Activated T-cell treated with anti-CD3 and anti-CD28 coated beads for 48 hours (primary cell): Measurements from ENCODE around the gene KIF2A.

Source experiments
- DNase-seq: peaks from one replicate; pipeline ENCODE4 v3.0.0-alpha.2; 2020; ENCODE audit warnings: low read depth

The KIF2A gene

GRCh38 chr5:62328772-62329491 is 22.9 kb downstream of the KIF2A start:
- no peak for DNase-seq

DNA sequence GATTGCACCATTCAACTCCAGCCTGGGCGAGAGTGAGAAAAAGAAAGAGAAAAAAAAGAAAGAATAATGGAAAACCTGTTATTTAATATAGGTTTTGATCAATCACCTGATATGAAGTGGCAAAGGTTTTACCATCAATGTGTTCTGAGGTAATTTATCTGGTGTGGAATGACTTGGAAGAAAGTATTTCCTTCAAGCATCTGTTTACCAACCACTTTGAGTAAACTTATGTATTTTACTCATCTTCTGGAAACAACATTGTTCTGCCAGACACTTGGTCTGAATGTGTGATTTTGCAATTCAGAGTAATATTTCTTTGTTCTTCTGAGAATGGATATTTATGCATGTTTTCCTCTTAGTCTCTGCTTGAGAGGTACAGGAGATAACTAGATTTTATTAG is 24.3 kb downstream of the KIF2A start:
- no peak for DNase-seq

DNA sequence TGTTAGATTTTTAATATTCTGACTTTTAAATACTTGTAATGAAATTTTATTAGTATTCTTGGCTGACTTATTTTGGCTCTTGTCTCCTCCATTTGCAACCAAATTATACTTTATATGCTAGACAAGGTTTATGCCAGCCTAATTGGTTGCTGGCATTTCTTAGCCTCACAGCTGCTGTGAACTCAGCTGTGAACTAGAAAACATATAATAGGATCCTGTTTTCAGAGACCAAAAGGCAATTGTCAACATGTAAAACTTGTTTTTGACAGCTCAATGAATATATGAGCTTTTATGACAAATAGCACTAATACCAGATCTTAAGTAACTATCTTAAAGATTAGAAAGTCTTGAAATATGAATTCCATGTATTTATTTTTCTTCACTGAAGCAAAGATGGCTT is 25.9 kb downstream of the KIF2A start:
- no peak for DNase-seq

DNA sequence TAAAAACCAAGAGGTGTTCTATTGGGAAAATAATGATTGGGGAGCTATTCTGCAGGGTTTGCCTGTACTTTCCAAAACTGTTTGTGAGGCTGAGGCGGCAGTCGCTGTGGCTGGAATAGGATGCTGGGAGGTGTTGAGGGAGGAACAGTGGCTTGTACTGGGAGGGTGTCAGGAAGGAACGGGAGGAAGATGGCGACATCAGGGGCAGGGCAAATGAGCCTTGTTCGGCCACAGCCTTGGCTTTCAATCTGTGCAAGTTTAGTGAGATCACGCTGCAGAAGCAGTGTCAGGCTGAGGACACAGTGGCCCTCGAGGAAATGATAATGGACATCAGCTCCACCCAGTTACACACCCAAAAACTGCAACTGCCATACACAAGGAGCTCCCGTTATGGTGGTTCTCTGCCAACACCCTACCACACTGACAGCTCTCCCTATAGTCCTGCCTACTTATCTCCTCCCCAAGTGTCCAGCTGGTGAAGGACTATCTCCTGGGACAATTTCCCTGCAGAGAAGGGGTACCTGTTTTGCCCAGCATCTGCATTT is 27.3 kb downstream of the KIF2A start:
- no peak for DNase-seq

GRCh38 chr5:62334082-62334481 is 28.1 kb downstream of the KIF2A start:
- no peak for DNase-seq

DNA sequence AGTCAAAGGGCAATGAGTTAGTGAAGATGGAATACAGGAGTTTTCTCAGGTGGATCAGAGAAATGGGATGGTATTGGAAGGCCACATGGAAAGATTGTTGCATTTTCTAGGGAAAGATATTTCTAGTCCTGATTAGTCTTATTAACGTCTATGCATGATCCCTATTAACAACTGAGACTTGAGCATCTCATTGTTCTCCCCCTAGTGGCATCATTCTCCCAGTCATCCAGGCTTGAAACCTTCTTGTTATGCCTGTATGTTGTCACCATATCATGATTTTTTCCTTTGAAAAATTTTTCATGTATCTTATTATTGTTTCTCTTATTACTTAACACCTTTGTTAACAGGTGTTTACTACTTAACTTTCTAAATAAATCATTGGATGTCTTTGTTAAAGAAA is 34.4 kb downstream of the KIF2A start:
- DNase-seq = no peak

DNA sequence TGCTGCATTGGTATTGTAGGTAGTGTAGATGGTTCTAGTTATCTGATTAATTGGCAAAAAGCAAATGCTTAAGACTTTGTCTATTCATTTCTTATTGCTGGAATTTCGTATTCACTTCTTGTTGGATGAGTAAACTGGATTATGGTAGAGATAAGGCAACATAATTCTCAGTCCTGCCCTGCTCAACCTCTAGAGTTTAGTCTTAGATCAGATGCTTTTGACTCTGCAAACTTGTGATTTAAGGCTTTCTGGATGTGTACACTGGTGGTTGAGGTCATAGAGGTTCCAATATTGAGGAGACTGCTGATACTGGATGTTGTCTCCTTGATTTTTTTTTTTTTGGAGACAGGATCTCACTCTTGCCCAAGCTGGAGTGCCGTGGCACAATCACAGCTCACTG is 35.0 kb downstream of the KIF2A start:
- DNase-seq = no peak

DNA sequence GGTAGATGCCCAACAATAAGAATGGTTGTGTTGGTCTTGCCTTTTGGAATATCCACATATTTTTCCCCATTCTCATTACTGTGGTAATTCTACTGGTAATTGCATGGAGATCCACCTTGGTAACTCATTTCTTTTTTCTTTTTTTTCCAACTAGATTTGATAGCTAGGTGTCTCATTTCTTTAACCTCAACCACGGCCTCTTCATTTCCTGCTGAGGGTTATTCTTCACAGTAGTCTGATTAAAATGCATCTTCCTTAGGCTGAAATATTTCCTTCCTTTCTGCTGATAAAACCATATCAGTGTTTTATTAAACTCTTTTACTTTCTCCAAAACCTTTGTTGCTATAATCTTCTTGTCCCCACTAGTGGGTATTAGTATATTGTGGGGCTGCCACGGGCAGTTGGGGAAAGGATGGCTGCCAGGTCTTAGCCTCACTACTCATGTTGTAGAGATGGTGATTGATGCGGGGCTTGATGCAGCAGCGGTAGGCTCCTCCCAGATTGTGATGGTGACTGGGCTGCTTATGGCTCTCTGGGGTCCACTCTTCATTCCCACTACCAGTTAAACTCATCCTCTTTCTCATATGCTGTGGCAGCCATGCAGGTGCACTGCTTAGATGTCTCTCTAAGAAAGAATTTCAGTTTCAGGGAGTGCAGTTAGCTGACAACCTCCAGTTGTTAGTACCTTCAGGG is 35.9 kb downstream of the KIF2A start:
- DNase-seq = peak; percentile 11

GRCh38 chr5:62342476-62342837 is 36.5 kb downstream of the KIF2A start:
- no peak for DNase-seq

- no peak for DNase-seq
Measured at GRCh38 chr5:62343428-62343827, 37.4 kb downstream of the KIF2A start.

DNA sequence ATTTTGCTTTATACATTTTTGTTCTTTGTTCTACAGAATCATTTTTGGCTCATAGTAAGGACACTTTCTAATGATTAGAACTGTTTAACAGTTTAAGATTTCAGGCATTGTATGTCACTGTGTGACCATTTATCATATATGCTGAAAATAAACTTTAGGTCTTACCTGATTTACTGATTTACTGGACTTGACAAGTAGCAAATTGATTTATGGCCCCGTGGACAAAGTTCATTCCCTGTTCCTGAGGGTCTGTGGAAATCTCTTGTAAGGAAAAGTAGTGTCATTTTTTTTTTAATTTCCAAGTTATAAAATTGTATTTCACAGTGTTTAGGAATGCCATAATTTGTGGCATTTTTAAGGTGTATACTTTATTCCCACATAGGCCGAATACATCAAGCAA is 40.7 kb downstream of the KIF2A start:
- DNase-seq = no peak

- no peak for DNase-seq
Measured at GRCh38 chr5:62347928-62348327, 41.9 kb downstream of the KIF2A start.

DNA sequence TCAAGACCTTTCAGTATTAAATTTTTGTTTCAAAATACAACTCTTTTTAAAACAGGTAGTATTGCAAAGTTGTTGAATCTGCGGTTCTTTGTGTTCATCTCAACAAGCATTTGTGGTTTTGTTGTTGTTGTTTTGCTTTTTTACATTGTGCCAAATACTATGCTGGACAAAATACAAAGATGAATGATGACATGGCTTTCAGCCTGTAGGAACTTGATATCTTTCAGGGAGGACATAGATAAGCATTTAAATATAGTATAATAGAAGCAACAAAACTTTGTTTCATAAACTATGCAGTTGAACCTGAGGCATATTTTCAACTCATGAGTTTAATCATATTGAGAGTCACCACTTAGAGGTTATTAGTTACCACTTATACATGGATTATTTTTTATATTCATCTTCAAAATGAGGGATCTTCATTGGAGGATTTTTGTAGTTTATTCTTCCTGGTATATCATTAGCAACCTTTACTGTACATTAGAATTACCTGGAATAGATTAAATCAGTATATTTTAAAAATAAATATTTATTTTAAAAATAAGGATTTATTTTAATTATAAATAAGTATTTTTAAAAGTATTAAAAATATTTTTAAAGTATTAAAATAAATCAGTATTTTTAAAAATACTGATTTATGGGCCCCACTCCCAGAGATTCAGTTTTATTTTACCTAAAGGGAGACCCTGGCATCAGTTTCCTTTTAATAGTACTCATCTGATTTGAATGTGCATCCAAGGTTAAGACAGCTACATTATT is 42.9 kb downstream of the KIF2A start:
- no peak for DNase-seq

DNA sequence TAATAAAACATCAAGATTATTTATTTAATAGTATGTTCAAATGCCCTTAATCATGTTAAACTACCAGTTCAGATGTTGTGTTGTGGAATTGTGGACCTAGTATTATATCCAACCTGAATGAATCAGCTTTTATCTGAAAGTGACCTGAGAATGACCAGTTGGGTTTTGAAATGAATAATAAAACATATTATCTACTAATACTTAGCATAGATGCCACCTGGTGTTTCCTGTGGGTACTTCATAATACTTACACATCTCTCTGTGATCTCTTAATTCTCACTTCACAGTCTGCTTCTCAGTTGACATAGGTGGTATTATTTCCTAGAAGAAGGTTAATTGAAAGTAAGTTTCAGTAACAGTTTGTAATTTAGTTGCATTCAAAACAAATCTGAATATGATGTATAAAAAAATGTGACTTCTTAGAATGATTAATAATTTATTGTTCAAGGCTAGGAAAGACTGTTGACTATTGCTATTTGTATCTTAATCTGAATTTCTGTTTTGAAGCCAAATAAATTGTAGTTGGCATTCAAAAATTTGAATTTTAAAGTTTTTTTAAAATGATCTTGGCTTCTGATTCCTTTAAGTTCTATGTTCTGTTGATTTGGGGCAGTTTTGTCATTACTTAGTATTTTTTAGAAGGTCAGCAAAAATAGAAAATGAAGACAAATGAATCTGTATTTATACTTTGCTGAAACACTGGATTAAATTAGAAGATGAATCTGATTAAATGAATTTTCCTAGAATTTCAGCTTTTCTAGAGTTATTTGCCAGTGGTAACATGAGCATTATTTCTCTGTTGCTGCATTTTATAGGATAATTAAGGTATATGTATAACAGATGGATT is 48.2 kb downstream of the KIF2A start:
- no peak for DNase-seq

GRCh38 chr5:62362701-62363100 is 56.7 kb downstream of the KIF2A start:
- DNase-seq = no peak

DNA sequence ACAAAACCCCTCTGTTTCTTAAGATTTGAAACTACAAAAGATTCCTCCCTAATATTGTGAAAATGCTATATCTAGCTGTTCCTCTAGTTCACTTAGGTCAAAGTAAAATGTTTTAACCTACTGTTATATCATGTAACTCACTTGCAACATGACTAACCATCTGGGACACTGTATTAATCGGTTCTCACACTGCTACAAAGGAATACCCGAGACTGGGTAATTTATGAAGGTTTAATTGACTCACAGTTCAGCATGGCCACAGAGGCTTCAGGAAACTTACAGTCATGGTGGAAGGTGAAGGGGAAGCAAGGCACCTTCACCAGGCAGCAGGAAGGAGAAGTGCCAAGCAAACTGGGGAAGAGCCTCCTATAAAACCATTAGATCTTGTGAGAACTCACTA is 63.0 kb downstream of the KIF2A start:
- no peak for DNase-seq

DNA sequence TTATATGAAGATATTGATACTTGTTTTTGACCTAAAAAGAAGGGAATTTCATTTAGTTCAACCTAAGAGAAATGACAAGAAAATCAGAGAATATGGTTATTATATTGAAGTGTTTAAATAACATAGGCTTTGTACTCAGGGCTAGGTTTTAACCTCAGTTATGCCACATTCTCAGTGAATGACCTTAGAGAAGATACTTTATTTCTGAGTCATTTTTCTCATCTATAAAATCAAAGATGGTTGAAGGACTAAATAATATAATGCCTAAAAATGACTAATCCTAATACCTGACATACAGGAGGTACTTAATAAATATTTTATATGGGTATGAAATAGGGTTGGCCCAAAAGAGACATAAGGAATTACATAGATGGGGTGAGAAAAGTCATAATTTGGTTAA is 65.4 kb downstream of the KIF2A start:
- no peak for DNase-seq

GRCh38 chr5:62372600-62372999 is 66.6 kb downstream of the KIF2A start:
- no peak for DNase-seq

DNA sequence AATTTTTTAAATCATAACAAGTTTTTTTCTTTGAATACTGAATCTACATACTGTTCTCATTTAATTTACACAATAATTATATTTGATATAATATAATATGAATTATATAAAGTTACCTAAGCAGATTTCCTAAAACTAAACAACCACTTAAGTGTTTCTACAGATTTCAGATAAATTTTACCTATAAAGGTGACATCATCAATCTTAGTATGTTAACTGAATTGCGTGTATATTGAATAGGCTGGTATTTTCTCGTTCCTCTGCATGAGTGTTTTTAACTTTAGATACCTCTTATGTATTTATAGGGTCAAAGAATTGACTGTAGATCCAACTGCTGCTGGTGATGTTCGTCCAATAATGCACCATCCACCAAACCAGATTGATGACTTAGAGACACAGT is 67.4 kb downstream of the KIF2A start:
- DNase-seq = no peak

- DNase-seq = no peak
Measured at GRCh38 chr5:62374090-62374489, 68.1 kb downstream of the KIF2A start.

DNA sequence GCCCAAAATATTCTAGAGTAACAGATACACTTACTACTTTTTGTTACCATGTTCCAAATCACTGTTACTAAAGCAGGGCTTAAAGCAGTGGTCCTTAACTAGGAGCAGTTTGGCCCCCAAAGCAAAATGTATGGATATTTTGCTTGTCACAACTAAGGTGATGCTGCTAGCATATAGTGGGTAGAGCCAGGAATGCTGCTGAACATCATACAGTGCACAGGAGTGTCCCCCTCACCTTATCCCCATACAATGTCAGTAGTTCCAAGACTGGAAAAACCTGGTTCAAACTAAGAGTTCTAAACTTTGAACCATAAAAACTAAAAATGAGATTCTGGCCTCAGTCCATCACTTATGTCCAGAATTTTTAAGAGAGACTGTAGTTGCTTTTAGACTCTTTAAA is 69.6 kb downstream of the KIF2A start:
- no peak for DNase-seq

GRCh38 chr5:62376064-62376463 is 70.1 kb downstream of the KIF2A start:
- no peak for DNase-seq
